Stimulated activated memory B cell treated with anti-CD40 and anti-IgM and Interleukin-4, amounts not matched to agents 10 μg/mL and 1 μg/mL and 100 μg/mL, for 72 hours (primary cell): ENCODE data around the gene CES4A.
"Not testable (repeated sequence)": the region's sequence is repeated elsewhere in the genome, so short reads cannot be mapped to it uniquely, and the experiment has no call there.

Experiments used
- ATAC-seq: fragments of 150-1000 bp; cut with Tn5 transposase; 2 replicates; pipeline ENCODE4 v1.10.0; 2021
- H3K27ac Mint-ChIP-seq: one replicate; pipeline ENCODE4 v1.8.0; 2022; ENCODE audit warnings: mild to moderate bottlenecking, mixed read lengths
- H3K27me3 Mint-ChIP-seq: one replicate; pipeline ENCODE4 v1.8.0; 2022; ENCODE audit warnings: mixed read lengths
- H3K36me3 Mint-ChIP-seq: one replicate; pipeline ENCODE4 v1.8.0; 2022; ENCODE audit warnings: mixed read lengths
- H3K4me1 Mint-ChIP-seq: one replicate; pipeline ENCODE4 v1.8.0; 2022; ENCODE audit warnings: mixed read lengths
- H3K4me3 Mint-ChIP-seq: one replicate; pipeline ENCODE4 v1.8.0; 2022; ENCODE audit warnings: mild to moderate bottlenecking, moderate library complexity, mixed read lengths
- H3K9me3 Mint-ChIP-seq: one replicate; pipeline ENCODE4 v1.8.0; 2022; ENCODE audit warnings: mixed read lengths

CES4A gene

GRCh38 chr16:67034487-67034886 lies 46.1 kb downstream of the CES4A start:
- Mint-ChIP-seq H3K9me3 (no peaks in the 10 kb centered on the region), H3K27me3 (no peaks in the 10 kb centered on the region), H3K4me3 (no peak overlapping the region), H3K36me3 (peaks cover 6% of the 10 kb centered on the region), H3K4me1 (peaks cover 47% of the 10 kb centered on the region), H3K27ac (no peak overlapping the region)
- ATAC-seq: no peak

- Mint-ChIP-seq H3K36me3 (peaks cover 13% of the 10 kb centered on the region), H3K9me3 (no peaks in the 10 kb centered on the region)
These were observed 47.0 kb downstream of the CES4A start for GRCh38 chr16:67035364-67035763.

GRCh38 chr16:67036323-67036741 lies 47.9 kb downstream of the CES4A start:
- Mint-ChIP-seq H3K4me3 (no peak overlapping the region), H3K36me3 (peaks cover 23% of the 10 kb centered on the region), H3K27me3 (no peaks in the 10 kb centered on the region), H3K27ac (no peak overlapping the region), H3K4me1 (peaks cover 49% of the 10 kb centered on the region), H3K9me3 (no peaks in the 10 kb centered on the region)
- no peak for ATAC-seq

More at GRCh38 chr16:67035364-67035763, 47.0 kb downstream of the CES4A start:
- Mint-ChIP-seq H3K4me3 (no peak overlapping the region), H3K4me1 (peaks cover 49% of the 10 kb centered on the region), H3K27me3 (no peaks in the 10 kb centered on the region), H3K27ac (no peak overlapping the region)
- no peak for ATAC-seq

- ATAC-seq: no peak
- H3K4me1 Mint-ChIP-seq: peaks cover 30% of the 10 kb centered on the region
These were observed 51.1 kb downstream of the CES4A start for GRCh38 chr16:67039260-67040020.

GRCh38 chr16:67040166-67040565 lies 51.8 kb downstream of the CES4A start:
- Mint-ChIP-seq H3K4me1 (peaks cover 23% of the 10 kb centered on the region), H3K27ac (no peak overlapping the region), H3K36me3 (peaks cover 22% of the 10 kb centered on the region)

More at GRCh38 chr16:67039260-67040020, 51.1 kb downstream of the CES4A start:
- Mint-ChIP-seq H3K4me3 (no peak overlapping the region), H3K27ac (no peak overlapping the region), H3K9me3 (no peaks in the 10 kb centered on the region), H3K36me3 (peaks cover 25% of the 10 kb centered on the region), H3K27me3 (no peaks in the 10 kb centered on the region)

GRCh38 chr16:67040906-67041305 lies 52.5 kb downstream of the CES4A start:
- no peaks in the 10 kb centered on the region for H3K9me3 Mint-ChIP-seq
- no peaks in the 10 kb centered on the region for H3K27me3 Mint-ChIP-seq
- H3K36me3 Mint-ChIP-seq: peaks cover 22% of the 10 kb centered on the region
- H3K27ac Mint-ChIP-seq: no peak overlapping the region
- peaks cover 19% of the 10 kb centered on the region for H3K4me1 Mint-ChIP-seq
- H3K4me3 Mint-ChIP-seq: no peak overlapping the region
- no peak for ATAC-seq

More at GRCh38 chr16:67040166-67040565, 51.8 kb downstream of the CES4A start:
- no peak for ATAC-seq
- Mint-ChIP-seq H3K27me3 (no peaks in the 10 kb centered on the region), H3K4me3 (no peak overlapping the region), H3K9me3 (no peaks in the 10 kb centered on the region)

GRCh38 chr16:67041520-67041919 lies 53.1 kb downstream of the CES4A start:
- not testable (repeated sequence) for ATAC-seq, H3K9me3 Mint-ChIP-seq, H3K4me3 Mint-ChIP-seq, H3K27ac Mint-ChIP-seq, H3K27me3 Mint-ChIP-seq
- Mint-ChIP-seq H3K36me3 (peaks cover 22% of the 10 kb centered on the region), H3K4me1 (peaks cover 23% of the 10 kb centered on the region)

GRCh38 chr16:67043420-67043819 lies 55.0 kb downstream of the CES4A start:
- H3K27me3 Mint-ChIP-seq: no peaks in the 10 kb centered on the region
- peaks cover 24% of the 10 kb centered on the region for H3K4me1 Mint-ChIP-seq
- no peak overlapping the region for H3K4me3 Mint-ChIP-seq
- no peaks in the 10 kb centered on the region for H3K9me3 Mint-ChIP-seq
- H3K36me3 Mint-ChIP-seq: peaks cover 22% of the 10 kb centered on the region
- H3K27ac Mint-ChIP-seq: no peak overlapping the region
- no peak for ATAC-seq

- Mint-ChIP-seq H3K4me1 (peaks cover 32% of the 10 kb centered on the region), H3K27ac (no peak overlapping the region), H3K27me3 (no peaks in the 10 kb centered on the region), H3K36me3 (peaks cover 14% of the 10 kb centered on the region), H3K4me3 (no peak overlapping the region), H3K9me3 (no peaks in the 10 kb centered on the region)
- ATAC-seq: no peak
These were observed 62.4 kb downstream of the CES4A start for GRCh38 chr16:67050796-67051195.

- no peak overlapping the region for H3K4me3 Mint-ChIP-seq
- no peak overlapping the region for H3K27ac Mint-ChIP-seq
- H3K9me3 Mint-ChIP-seq: no peaks in the 10 kb centered on the region
- peaks cover 22% of the 10 kb centered on the region for H3K36me3 Mint-ChIP-seq
- H3K27me3 Mint-ChIP-seq: no peaks in the 10 kb centered on the region
- H3K4me1 Mint-ChIP-seq: peaks cover 35% of the 10 kb centered on the region
- no peak for ATAC-seq
These were observed 64.0 kb downstream of the CES4A start for GRCh38 chr16:67052399-67052798.

GRCh38 chr16:67053767-67054334 lies 65.5 kb downstream of the CES4A start:
- no peaks in the 10 kb centered on the region for H3K9me3 Mint-ChIP-seq
- H3K27me3 Mint-ChIP-seq: no peaks in the 10 kb centered on the region
- H3K36me3 Mint-ChIP-seq: peaks cover 22% of the 10 kb centered on the region
- H3K4me1 Mint-ChIP-seq: peaks cover 35% of the 10 kb centered on the region
- no peak for ATAC-seq
- H3K4me3 Mint-ChIP-seq: peak overlapping the region; percentile 2
- peak overlapping the region; percentile 67 for H3K27ac Mint-ChIP-seq

- Mint-ChIP-seq H3K4me1 (peaks cover 39% of the 10 kb centered on the region), H3K27ac (peak overlapping the region; percentile 67)
These were observed 66.5 kb downstream of the CES4A start for GRCh38 chr16:67054901-67055300.

GRCh38 chr16:67055712-67056487 lies 67.5 kb downstream of the CES4A start:
- H3K4me1 Mint-ChIP-seq: peaks cover 42% of the 10 kb centered on the region
- H3K27me3 Mint-ChIP-seq: no peaks in the 10 kb centered on the region
- H3K4me3 Mint-ChIP-seq: no peak overlapping the region
- H3K27ac Mint-ChIP-seq: no peak overlapping the region
- no peaks in the 10 kb centered on the region for H3K9me3 Mint-ChIP-seq
- H3K36me3 Mint-ChIP-seq: peaks cover 29% of the 10 kb centered on the region
- ATAC-seq: peak; percentile 45

More at GRCh38 chr16:67054901-67055300, 66.5 kb downstream of the CES4A start:
- Mint-ChIP-seq H3K9me3 (no peaks in the 10 kb centered on the region), H3K27me3 (no peaks in the 10 kb centered on the region), H3K4me3 (no peak overlapping the region), H3K36me3 (peaks cover 27% of the 10 kb centered on the region)
- no peak for ATAC-seq
